Loucy (cell line): ENCODE measurements around the gene TTLL5.

ENCODE experiments used
- H2AFZ ChIP-seq: fragments of 200-600 bp; sonication (generic); 2 replicates; pipeline ENCODE4 v1.6.0; 2016; ENCODE audit warnings: antibody characterized with exemption, mild to moderate bottlenecking, low read length, moderate library complexity
- H3F3A ChIP-seq: fragments of 200-600 bp; 2 replicates; pipeline ENCODE4 v1.6.0; 2016; ENCODE audit warnings: antibody characterized with exemption, low read depth, mild to moderate bottlenecking
- H3K27me3 ChIP-seq: fragments of 200-600 bp; sonication (generic); 2 replicates; pipeline ENCODE4 v1.6.1; 2014; ENCODE audit warnings: low read length, mild to moderate bottlenecking; ENCODE audit not compliant: insufficient read depth, poor library complexity, severe bottlenecking
- H3K36me3 ChIP-seq: fragments of 200-600 bp; sonication (generic); 2 replicates; pipeline ENCODE4 v1.6.1; 2016; ENCODE audit warnings: low read length; ENCODE audit not compliant: insufficient read depth
- H3K4me1 ChIP-seq: fragments of 200-600 bp; sonication (generic); 2 replicates; pipeline ENCODE4 v1.5.1; 2014; ENCODE audit warnings: low read length, mild to moderate bottlenecking; ENCODE audit not compliant: insufficient read depth, poor library complexity, severe bottlenecking
- H3K4me2 ChIP-seq: fragments of 200-600 bp; sonication (generic); 2 replicates; pipeline ENCODE4 v1.6.0; 2014; ENCODE audit warnings: antibody characterized with exemption, low read length, low read depth, mild to moderate bottlenecking; ENCODE audit not compliant: poor library complexity, severe bottlenecking
- H3K4me3 ChIP-seq: fragments of 200-600 bp; sonication (generic); 2 replicates; pipeline ENCODE4 v1.5.1; 2014; ENCODE audit warnings: low read length, mild to moderate bottlenecking, mixed read lengths; ENCODE audit not compliant: poor library complexity, severe bottlenecking
- H3K79me2 ChIP-seq: fragments of 200-600 bp; sonication (generic); 2 replicates; pipeline ENCODE4 v1.6.1; 2014; ENCODE audit warnings: low read length; ENCODE audit not compliant: insufficient read depth
- H3K9ac ChIP-seq: fragments of 200-600 bp; sonication (generic); 2 replicates; pipeline ENCODE4 v1.6.0; 2014; ENCODE audit warnings: mild to moderate bottlenecking, low read depth, low read length, moderate library complexity; ENCODE audit not compliant: poor library complexity, severe bottlenecking
- H3K9me2 ChIP-seq: fragments of 200-600 bp; sonication (generic); replicated peaks from 2 replicates; pipeline ENCODE4 v1.6.1; 2016; ENCODE audit warnings: low read depth, low read length, mixed read lengths
- H3K9me3 ChIP-seq: fragments of 200-600 bp; sonication (generic); 2 replicates; pipeline ENCODE4 v1.6.1; 2014; ENCODE audit warnings: mild to moderate bottlenecking, antibody characterized with exemption, low read length, low read depth; ENCODE audit not compliant: insufficient read depth
- H4K20me1 ChIP-seq: fragments of 200-600 bp; sonication (generic); 2 replicates; pipeline ENCODE4 v1.6.0; 2014; ENCODE audit warnings: antibody characterized with exemption, low read length, mild to moderate bottlenecking; ENCODE audit not compliant: insufficient read depth, poor library complexity, severe bottlenecking
- CTCF ChIP-seq: fragments of 200-600 bp; sonication (generic); conservative IDR thresholded peaks from 2 replicates; pipeline ENCODE4 v1.5.1; 2014; ENCODE audit warnings: mild to moderate bottlenecking, antibody characterized with exemption, low read length
- EZH2phosphoT487 ChIP-seq: fragments of 200-600 bp; IDR thresholded peaks from 2 replicates; pipeline ENCODE4 v1.6.1; 2018; ENCODE audit warnings: antibody characterized with exemption, mild to moderate bottlenecking, moderate library complexity, borderline replicate concordance

TTLL5 gene

DNA sequence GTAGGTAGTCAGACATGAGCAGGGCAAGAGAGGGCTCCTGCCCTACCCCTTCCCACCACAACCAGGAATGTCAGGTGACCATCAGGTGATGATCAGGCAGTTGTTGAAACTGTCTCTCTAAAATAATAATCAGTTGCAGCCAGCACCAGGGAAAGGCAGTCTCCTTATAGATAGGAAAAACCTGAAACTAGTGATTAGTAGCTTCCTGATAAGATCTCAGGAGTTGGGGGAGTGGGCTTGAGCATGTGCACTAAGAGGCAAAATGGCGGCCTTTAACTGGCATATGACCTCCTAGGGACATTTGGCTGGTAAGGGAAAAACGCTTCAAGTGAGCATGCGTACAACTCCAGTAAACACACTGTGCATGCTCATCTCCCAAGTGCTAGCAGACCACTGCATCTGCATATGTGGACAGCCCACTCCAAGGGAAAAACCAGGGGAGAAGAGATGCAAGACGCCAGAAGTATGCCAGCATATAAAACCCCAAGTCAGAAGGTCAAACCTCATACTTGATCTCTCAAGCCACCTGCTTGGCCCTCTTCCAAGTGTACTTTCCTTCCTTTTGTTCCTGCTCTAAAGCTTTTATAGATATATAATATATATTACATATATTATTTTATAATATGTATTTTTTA lies 283.7 kb downstream of the TTLL5 start:
- no peak overlapping the region for H3K9ac ChIP-seq
- TF ChIP-seq CTCF (no peak), EZH2phosphoT487 (no peak)
- H3F3A ChIP-seq = no peaks in the 10 kb centered on the region

GRCh38 chr14:75946785-75947184 lies 285.7 kb downstream of the TTLL5 start:
- Histone ChIP-seq H3K36me3 (no peaks in the 10 kb centered on the region; the same call in 1 of the 2 replicates), H3K9me2 (no peaks in the 10 kb centered on the region), H3K27me3 (no peaks in the 10 kb centered on the region), H3K4me1 (no peaks in the 10 kb centered on the region), H3K9ac (no peak overlapping the region), H3K9me3 (no peaks in the 10 kb centered on the region), H4K20me1 (no peaks in the 10 kb centered on the region), H3K4me2 (no peak overlapping the region), H2AFZ (no peak overlapping the region), H3K79me2 (no peaks in the 10 kb centered on the region), H3F3A (no peaks in the 10 kb centered on the region), H3K4me3 (no peak overlapping the region)
- TF ChIP-seq CTCF (no peak), EZH2phosphoT487 (no peak)

More for the DNA sequence above, 283.7 kb downstream of the TTLL5 start:
- no peaks in the 10 kb centered on the region; the same call in 1 of the 2 replicates for H3K36me3 ChIP-seq
- no peaks in the 10 kb centered on the region for H3K4me1 ChIP-seq
- no peak overlapping the region for H2AFZ ChIP-seq
- H3K79me2 ChIP-seq = no peaks in the 10 kb centered on the region
- H3K9me2 ChIP-seq = no peaks in the 10 kb centered on the region
- H3K4me2 ChIP-seq = no peak overlapping the region
- no peaks in the 10 kb centered on the region for H3K27me3 ChIP-seq
- H3K4me3 ChIP-seq = no peak overlapping the region
- no peaks in the 10 kb centered on the region for H3K9me3 ChIP-seq
- H4K20me1 ChIP-seq = no peaks in the 10 kb centered on the region

GRCh38 chr14:75952489-75952888 lies 291.4 kb downstream of the TTLL5 start:
- H2AFZ ChIP-seq = no peak overlapping the region
- H3K9me2 ChIP-seq = no peaks in the 10 kb centered on the region
- no peaks in the 10 kb centered on the region for H3K4me1 ChIP-seq
- no peaks in the 10 kb centered on the region for H3K9me3 ChIP-seq
- no peaks in the 10 kb centered on the region for H3K27me3 ChIP-seq
- no peaks in the 10 kb centered on the region for H3K79me2 ChIP-seq
- H3K4me3 ChIP-seq = no peak overlapping the region
- peaks cover 3% of the 10 kb centered on the region; the same call in 1 of the 2 replicates for H3K36me3 ChIP-seq
- H3K4me2 ChIP-seq = no peak overlapping the region
- TF ChIP-seq EZH2phosphoT487 = no peak
- no peak for TF ChIP-seq CTCF
- no peaks in the 10 kb centered on the region for H3F3A ChIP-seq
- H3K9ac ChIP-seq = no peak overlapping the region
- H4K20me1 ChIP-seq = no peaks in the 10 kb centered on the region
